Measurements from ENCODE around the gene AIFM3. TPM values are rescaled to one million over a fixed set of nuclear protein-coding genes. Genes with fewer than 3 reads are reported as not detected.

The AIFM3 gene
- total and polyA plus RNA-seq, 2 donors (not counting 3 experiments of a cell fraction or from before 2014, with no cell fraction given): 0.15 TPM; not detected in 1

- CTCF ChIA-PET: interaction anchor here (1.1 to 2.5 kb wide), 4 partner anchors 9 to 77 kb away, joined by 3 to 6 read pairs (median 4); no protein-coding TSS in a partner anchor
- Histone ChIP-seq H2AFZ (ENCODE audit: low read depth, low read length) (no peak overlapping the region), H3K27ac (ENCODE audit: insufficient read depth, low read depth, low read length) (no peak overlapping the region), H3K36me3 (ENCODE audit: control insufficient read depth in 2 of 2, extremely low read depth in 1 of 2, insufficient read depth in 2 of 2, low read length in 2 of 2) (no peaks in the 10 kb centered on the region), H3K4me1 (ENCODE audit: control insufficient read depth, extremely low read depth, insufficient read depth, low read length) (peaks cover 5% of the 10 kb centered on the region), H4K20me1 (replicated peaks; ENCODE audit: control insufficient read depth, extremely low read depth, insufficient read depth, low read length) (no peaks in the 10 kb centered on the region), H3K4me3 (replicated peaks in 1 of 3; ENCODE audit: insufficient read depth in 1 of 3, low read depth in 1 of 3, low read length in 3 of 3) (no peak overlapping the region), H3K79me2 (ENCODE audit: control insufficient read depth, insufficient read depth, low read length) (no peaks in the 10 kb centered on the region), H3K4me2 (ENCODE audit: insufficient read depth, low read length) (no peak overlapping the region), H3K9ac (replicated peaks; ENCODE audit: extremely low read depth, insufficient read depth, low read length) (no peak overlapping the region), H3K9me1 (replicated peaks; ENCODE audit: control insufficient read depth, extremely low read depth, insufficient read depth, low read length) (no peaks in the 10 kb centered on the region), H3K9me3 (replicated peaks; ENCODE audit: control insufficient read depth, insufficient read depth, low read length) (no peaks in the 10 kb centered on the region), H3K27me3 (ENCODE audit: control insufficient read depth in 2 of 2, insufficient read depth in 2 of 2, low read length in 2 of 2) (peaks cover 4 to 23% of the 10 kb centered on the region in 2 experiments)
- no TSS peak for BruUV-seq (replicated peaks)
- no peak for TF ChIP-seq EZH2 (IDR thresholded peaks at IDR 0.05; ENCODE audit: borderline replicate concordance, low read depth, low read length, severe bottlenecking)
- no peak for TF ChIP-seq JUN (IDR thresholded peaks at IDR 0.05; ENCODE audit: borderline replicate concordance, insufficient read depth, insufficient read length, low read depth)
- TF ChIP-seq, protein P1, sequence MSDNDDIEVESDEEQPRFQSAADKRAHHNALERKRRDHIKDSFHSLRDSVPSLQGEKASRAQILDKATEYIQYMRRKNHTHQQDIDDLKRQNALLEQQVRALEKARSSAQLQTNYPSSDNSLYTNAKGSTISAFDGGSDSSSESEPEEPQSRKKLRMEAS (IDR thresholded peaks at IDR 0.05; ENCODE audit: insufficient read depth, insufficient read length): no peak
- TF ChIP-seq MYC (IDR thresholded peaks at IDR 0.05; ENCODE audit: low read depth, low read length): no peak
- TF ChIP-seq GATA2 (IDR thresholded peaks at IDR 0.05; ENCODE audit: insufficient read depth, insufficient read length, low read depth, low read length): no peak
- TF ChIP-seq POLR2AphosphoS5 (IDR thresholded peaks at IDR 0.05; ENCODE audit: insufficient read depth, low read depth, low read length): no peak
- TF ChIP-seq FOS (IDR thresholded peaks at IDR 0.05; ENCODE audit: borderline replicate concordance, insufficient read depth, low read length): no peak
- TF ChIP-seq POLR2A (IDR thresholded peaks at IDR 0.05; ENCODE audit: low read depth, low read length): no peak
- TF ChIP-seq CTCF (IDR thresholded peaks at IDR 0.05; ENCODE audit: extremely low read depth in 1 of 2, insufficient read depth in 1 of 2, low read depth in 1 of 2, low read length in 2 of 2): no peak
- dilution Hi-C loops (cut with MboI; ENCODE audit: extremely low pct_ligation_motif_present, low sequenced_read_pairs): no loop called here
- intact Hi-C loops (cut with micrococcal nuclease): loop anchor here (1.0 to 5.0 kb wide), 2 partner anchors 45 to 77 kb away; partner anchors contain the start of gene CRKL
- DNase-seq (ENCODE audit: low read depth, low spot score) (no peak), FAIRE-seq (no peak)
- POLR2A ChIA-PET: no interaction called here
These were observed 4.5 kb upstream of the AIFM3 start for GRCh38 chr22:20962491-20962945.

All from endothelial cell of umbilical vein (primary cell).